ENCODE data around the gene SPOP. TPM values are rescaled to one million over a fixed set of nuclear protein-coding genes. Genes with fewer than 3 reads are reported as not detected.

SPOP gene
- total and polyA plus RNA-seq, 9 of the 15 experiments (the other 6 are each of a cell fraction or from before 2014, with no cell fraction given): 34.2 to 65.9 (median 39.7) TPM

DNA sequence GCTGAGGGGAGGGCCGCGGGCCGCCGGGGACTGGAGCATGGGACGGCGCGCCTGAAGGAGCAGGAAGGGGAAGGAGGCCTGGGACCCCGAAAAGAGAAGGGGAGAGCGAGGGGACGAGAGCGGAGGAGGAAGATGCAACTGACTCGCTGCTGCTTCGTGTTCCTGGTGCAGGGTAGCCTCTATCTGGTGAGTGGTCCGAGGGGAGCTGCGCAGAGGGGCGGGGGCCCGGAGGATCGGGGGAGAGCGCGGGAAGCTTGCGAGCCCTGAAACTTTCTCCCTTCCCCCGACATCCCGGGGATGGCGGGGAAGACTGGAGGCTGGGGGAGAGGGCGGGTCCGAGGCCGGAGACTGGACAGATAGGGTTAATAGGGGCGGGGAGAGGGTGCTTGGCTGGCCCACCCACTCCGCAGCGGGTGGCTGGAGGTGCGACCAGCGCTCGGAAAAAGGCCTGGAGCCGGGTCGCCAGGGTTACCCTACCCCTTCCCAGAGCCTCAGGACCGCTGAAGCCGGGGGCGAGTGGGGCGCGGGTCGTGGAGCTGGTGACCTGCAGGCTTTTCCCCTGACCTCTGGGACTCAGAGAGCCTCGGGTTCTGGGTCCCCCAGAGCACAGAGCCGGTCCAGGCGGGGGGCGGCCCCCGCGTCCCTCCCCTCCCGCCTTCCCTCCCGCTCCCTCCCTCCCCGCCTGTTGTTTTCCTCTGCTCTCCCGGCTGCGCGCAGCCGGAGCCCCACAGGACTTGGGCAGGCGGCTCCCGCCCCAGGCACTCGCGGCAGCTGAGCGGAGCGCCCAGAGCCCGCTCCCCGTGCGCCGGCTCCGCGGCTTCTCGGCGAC, 101.6 kb downstream of the SPOP start:
- Histone ChIP-seq H3K36me3 (ENCODE audit: control insufficient read depth, insufficient read depth, low read length) (no peaks in the 10 kb centered on the region), H3K9ac (ENCODE audit: insufficient read depth in 1 of 2, low read depth in 2 of 2, low read length in 2 of 2) (peak overlapping the region; percentile 9 to 87; a peak in 3 of 4 replicates), H3K79me2 (ENCODE audit: control insufficient read depth, insufficient read depth, low read length) (no peaks in the 10 kb centered on the region), H3K9me3 (replicated peaks; ENCODE audit: control insufficient read depth, insufficient read depth, low read depth, low read length) (no peaks in the 10 kb centered on the region), H3K4me3 (peak overlapping the region; percentile 54), H3K4me1 (replicated peaks in 1 of 2; ENCODE audit: control insufficient read depth in 2 of 2, insufficient read depth in 2 of 2, low read length in 2 of 2) (peaks cover 8 to 55% of the 10 kb centered on the region in 2 experiments; a peak in 4 of 5 replicates), H3K27ac (ENCODE audit: extremely low read depth, low read depth, low read length) (no peak overlapping the region), H3K9me1 (ENCODE audit: control insufficient read depth, insufficient read depth, low read length) (no peaks in the 10 kb centered on the region), H3K27me3 (ENCODE audit: control insufficient read depth in 2 of 2, insufficient read depth in 2 of 2, low read length in 2 of 2) (peaks cover 12 to 26% of the 10 kb centered on the region in 2 experiments; a peak in 4 of 5 replicates), H2AFZ (ENCODE audit: low read depth, low read length) (peak overlapping the region; percentile 82), H4K20me1 (replicated peaks; ENCODE audit: control insufficient read depth, insufficient read depth, low read length) (peaks cover 13% of the 10 kb centered on the region; the same call in 1 of the 2 replicates), H3K4me2 (ENCODE audit: insufficient read depth, low read length) (peak overlapping the region; percentile 85)
- FAIRE-seq (no peak), DNase-seq (ENCODE audit: extremely low read depth in 1 of 4, low spot score in 3 of 4) (peak; percentile 47 to 86 (median 74)), ATAC-seq (peak; percentile 60)
- CTCF ChIA-PET (ENCODE audit: low intra/inter-chr PET ratio): interaction anchor here (0.6 to 2.6 kb wide), 7 partner anchors 22 to 275 kb away, joined by 3 to 23 read pairs (median 3); no protein-coding TSS in a partner anchor
- WGBS (ENCODE audit: insufficient coverage, low coverage, missing lambda C conversion rate): under 1% methylated on average over 25 of the region's 68 CpGs
- intact Hi-C loops (cut with micrococcal nuclease): no loop called here
- no TSS peak for BruUV-seq (replicated peaks)
- POLR2A ChIA-PET: interaction anchor here (0.5 to 0.9 kb wide), 3 partner anchors 59 to 141 kb away, joined by 3 to 4 read pairs (median 3); no protein-coding TSS in a partner anchor
- in situ Hi-C loops (cut with MboI): no loop called here
- TF ChIP-seq SRSF3 (IDR thresholded peaks at IDR 0.05; ENCODE audit: insufficient read depth, low read length) (no peak), ZNF282 (CRISPR knock-in tag; IDR thresholded peaks at IDR 0.05) (no peak), RHOXF2B (CRISPR knock-in tag; conservative IDR thresholded peaks at IDR 0.05) (no peak), RBM15 (IDR thresholded peaks at IDR 0.05; ENCODE audit: insufficient read depth, low read length) (no peak), GTF2E2 (tag; IDR thresholded peaks at IDR 0.05) (no peak), ZNF512 (tag; IDR thresholded peaks at IDR 0.05) (peak; percentile 34; the same call in 1 of the 2 replicates), ZNF75A (CRISPR knock-in tag; IDR thresholded peaks at IDR 0.05) (no peak)
- TF ChIP-seq, protein P1, sequence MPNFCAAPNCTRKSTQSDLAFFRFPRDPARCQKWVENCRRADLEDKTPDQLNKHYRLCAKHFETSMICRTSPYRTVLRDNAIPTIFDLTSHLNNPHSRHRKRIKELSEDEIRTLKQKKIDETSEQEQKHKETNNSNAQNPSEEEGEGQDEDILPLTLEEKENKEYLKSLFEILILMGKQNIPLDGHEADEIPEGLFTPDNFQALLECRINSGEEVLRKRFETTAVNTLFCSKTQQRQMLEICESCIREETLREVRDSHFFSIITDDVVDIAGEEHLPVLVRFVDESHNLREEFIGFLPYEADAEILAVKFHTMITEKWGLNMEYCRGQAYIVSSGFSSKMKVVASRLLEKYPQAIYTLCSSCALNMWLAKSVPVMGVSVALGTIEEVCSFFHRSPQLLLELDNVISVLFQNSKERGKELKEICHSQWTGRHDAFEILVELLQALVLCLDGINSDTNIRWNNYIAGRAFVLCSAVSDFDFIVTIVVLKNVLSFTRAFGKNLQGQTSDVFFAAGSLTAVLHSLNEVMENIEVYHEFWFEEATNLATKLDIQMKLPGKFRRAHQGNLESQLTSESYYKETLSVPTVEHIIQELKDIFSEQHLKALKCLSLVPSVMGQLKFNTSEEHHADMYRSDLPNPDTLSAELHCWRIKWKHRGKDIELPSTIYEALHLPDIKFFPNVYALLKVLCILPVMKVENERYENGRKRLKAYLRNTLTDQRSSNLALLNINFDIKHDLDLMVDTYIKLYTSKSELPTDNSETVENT (CRISPR knock-in tag; IDR thresholded peaks at IDR 0.05): no peak
- TF ChIP-seq, protein P2, sequence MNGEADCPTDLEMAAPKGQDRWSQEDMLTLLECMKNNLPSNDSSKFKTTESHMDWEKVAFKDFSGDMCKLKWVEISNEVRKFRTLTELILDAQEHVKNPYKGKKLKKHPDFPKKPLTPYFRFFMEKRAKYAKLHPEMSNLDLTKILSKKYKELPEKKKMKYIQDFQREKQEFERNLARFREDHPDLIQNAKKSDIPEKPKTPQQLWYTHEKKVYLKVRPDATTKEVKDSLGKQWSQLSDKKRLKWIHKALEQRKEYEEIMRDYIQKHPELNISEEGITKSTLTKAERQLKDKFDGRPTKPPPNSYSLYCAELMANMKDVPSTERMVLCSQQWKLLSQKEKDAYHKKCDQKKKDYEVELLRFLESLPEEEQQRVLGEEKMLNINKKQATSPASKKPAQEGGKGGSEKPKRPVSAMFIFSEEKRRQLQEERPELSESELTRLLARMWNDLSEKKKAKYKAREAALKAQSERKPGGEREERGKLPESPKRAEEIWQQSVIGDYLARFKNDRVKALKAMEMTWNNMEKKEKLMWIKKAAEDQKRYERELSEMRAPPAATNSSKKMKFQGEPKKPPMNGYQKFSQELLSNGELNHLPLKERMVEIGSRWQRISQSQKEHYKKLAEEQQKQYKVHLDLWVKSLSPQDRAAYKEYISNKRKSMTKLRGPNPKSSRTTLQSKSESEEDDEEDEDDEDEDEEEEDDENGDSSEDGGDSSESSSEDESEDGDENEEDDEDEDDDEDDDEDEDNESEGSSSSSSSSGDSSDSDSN (IDR thresholded peaks at IDR 0.05; ENCODE audit: borderline replicate concordance in 1 of 2, low read depth in 2 of 2, low read length in 2 of 2): peak in 1 of 2 experiments; percentile 39; a peak in 1 of 4 replicates
- TF ChIP-seq, protein P3, sequence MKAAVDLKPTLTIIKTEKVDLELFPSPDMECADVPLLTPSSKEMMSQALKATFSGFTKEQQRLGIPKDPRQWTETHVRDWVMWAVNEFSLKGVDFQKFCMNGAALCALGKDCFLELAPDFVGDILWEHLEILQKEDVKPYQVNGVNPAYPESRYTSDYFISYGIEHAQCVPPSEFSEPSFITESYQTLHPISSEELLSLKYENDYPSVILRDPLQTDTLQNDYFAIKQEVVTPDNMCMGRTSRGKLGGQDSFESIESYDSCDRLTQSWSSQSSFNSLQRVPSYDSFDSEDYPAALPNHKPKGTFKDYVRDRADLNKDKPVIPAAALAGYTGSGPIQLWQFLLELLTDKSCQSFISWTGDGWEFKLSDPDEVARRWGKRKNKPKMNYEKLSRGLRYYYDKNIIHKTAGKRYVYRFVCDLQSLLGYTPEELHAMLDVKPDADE (conservative IDR thresholded peaks at IDR 0.05; ENCODE audit: control insufficient read depth, low read depth, low read length): 0 out of 2 replicates have a peak, but pooled peaks have one; percentile 8
